Stomach (tissue), 4 donors: ENCODE measurements around the gene EEF1A1.

Source experiments
- CTCF ChIP-seq, 7 experiments: fragments of 450-650 bp in 4 of 7; fragments of 200-600 bp in 3 of 7; sonication (generic) in 3 of 7; IDR thresholded peaks; one replicate each; pipeline ENCODE4 v1.5.1; 2016 to 2019; ENCODE audit warnings: antibody characterized with exemption in 7 of 7, control low read depth in 2 of 7, mild to moderate bottlenecking in 1 of 7
- POLR2AphosphoS5 ChIP-seq, 3 donors: sonication (generic); formaldehyde crosslinking; IDR thresholded peaks; one replicate each; pipeline ENCODE4 v1.6.1; 2016; ENCODE audit warnings: antibody characterized with exemption in 3 of 3

DNA sequence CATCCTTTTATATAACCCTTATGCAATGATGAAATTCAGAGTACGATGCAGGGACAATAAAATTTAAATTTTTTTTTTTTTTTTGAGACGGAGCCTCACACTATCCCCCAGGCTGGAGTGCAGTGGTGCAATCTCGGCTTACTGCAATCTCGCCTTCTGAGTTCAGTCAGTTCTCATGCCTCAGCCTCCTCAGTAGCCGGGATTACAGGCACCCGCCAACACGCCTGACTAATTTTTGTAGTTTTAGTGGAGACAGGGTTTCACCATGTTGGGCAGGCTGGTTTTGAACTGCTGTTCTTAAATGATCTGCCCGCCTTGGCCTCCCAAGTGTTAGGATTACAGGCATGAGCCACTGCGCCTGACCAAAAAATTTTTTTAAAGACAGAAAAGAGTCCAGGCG, 44.1 kb downstream of the EEF1A1 start:
- TF ChIP-seq CTCF (IDR thresholded peaks at IDR 0.05) (no peak), POLR2AphosphoS5 (IDR thresholded peaks at IDR 0.05) (no peak)
